ENCODE measurements around the gene BIRC7. TPM values are rescaled to one million over a fixed set of nuclear protein-coding genes. Genes with fewer than 3 reads are reported as not detected.
A peak's percentile ranks its signal among the peaks of the same experiment; 100 is the strongest.

The BIRC7 gene
- polyA plus RNA-seq, 4 donors: 1.4 to 2.2 (median 2.0) TPM

GRCh38 chr20:63261795-63262528 lies 26.3 kb downstream of the BIRC7 start:
- no peak for DNase-seq (ENCODE audit: low read depth in 4 of 4, low spot score in 2 of 4)

GRCh38 chr20:63262836-63263235 lies 27.1 kb downstream of the BIRC7 start:
- DNase-seq (ENCODE audit: low read depth in 4 of 4, low spot score in 2 of 4): no peak

DNA sequence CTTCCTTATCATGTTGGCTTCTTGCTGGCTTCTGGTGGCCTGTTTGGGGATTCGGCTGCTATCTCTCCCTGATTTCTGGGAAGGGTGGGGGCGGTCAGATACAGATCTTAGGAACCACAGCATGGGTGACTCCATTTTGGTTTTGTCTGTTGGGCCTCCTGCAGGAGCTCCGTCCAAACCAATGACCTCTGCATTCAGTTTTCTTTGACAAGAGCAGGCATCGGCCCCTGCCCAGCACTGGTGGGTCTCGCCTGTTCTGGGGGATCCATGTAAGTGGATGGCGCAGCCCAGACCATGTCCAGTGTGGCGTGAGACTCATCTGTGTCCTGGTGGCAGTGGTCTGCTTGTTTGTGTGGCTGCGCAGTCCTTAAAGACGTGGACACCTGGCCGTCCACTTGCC lies 28.3 kb downstream of the BIRC7 start:
- DNase-seq (ENCODE audit: low read depth in 4 of 4, low spot score in 2 of 4): no peak

GRCh38 chr20:63264519-63264918 lies 28.8 kb downstream of the BIRC7 start:
- DNase-seq (ENCODE audit: low read depth in 4 of 4, low spot score in 2 of 4): no peak

DNA sequence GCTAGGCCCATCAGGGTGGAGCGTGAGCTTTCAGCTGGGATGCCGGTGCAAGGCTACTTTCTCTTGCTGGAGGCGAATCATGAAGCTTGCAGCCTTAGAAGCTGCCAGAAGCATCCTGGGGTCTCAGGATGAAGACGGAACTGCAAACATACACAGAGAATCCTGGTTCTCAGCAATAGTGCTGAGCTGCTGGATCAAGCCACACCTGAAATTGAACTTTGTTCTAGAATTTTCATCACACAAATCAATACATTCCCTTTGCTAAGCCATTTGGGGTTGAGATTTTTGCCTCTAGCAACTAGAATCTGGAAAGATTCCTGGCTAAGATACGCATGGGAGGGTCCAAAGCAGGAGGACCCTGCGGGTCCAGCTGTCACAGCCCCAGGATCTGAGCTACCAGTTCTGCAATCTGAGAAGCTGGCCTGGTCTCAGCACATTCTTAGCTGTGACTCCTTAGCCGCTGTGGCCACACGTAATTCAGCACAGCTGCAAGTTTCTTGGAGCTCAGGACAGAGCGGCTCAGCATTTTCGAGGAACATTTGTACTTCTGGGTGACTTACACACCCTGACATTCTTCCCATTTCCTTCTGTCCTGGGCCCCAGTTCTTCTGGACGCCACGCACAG lies 30.3 kb downstream of the BIRC7 start:
- no peak for DNase-seq (ENCODE audit: low read depth in 4 of 4, low spot score in 2 of 4)

DNA sequence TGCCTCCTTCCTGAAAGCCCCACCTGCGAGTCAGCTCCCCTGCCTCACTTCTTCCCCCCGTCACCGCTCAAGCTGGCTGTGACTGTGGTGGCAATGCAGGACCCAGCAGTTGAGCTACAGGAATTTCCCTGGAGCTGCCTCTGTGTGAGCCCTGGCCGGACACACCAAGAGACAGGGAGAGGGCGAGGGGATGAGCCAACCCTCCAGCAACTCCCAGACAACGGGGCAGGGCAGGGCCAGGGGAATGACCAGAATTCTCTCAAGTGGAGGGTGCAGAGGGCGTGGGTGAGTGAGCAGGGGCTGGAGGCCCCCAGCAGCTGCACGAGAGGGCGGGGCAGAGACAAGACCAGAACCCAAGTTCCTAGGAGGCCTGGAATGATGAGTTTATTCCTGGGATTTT lies 32.0 kb downstream of the BIRC7 start:
- DNase-seq (ENCODE audit: low read depth in 4 of 4, low spot score in 2 of 4): no peak

- DNase-seq (ENCODE audit: low read depth in 4 of 4, low spot score in 2 of 4): no peak
Measured at GRCh38 chr20:63268256-63268655, 32.6 kb downstream of the BIRC7 start.

DNA sequence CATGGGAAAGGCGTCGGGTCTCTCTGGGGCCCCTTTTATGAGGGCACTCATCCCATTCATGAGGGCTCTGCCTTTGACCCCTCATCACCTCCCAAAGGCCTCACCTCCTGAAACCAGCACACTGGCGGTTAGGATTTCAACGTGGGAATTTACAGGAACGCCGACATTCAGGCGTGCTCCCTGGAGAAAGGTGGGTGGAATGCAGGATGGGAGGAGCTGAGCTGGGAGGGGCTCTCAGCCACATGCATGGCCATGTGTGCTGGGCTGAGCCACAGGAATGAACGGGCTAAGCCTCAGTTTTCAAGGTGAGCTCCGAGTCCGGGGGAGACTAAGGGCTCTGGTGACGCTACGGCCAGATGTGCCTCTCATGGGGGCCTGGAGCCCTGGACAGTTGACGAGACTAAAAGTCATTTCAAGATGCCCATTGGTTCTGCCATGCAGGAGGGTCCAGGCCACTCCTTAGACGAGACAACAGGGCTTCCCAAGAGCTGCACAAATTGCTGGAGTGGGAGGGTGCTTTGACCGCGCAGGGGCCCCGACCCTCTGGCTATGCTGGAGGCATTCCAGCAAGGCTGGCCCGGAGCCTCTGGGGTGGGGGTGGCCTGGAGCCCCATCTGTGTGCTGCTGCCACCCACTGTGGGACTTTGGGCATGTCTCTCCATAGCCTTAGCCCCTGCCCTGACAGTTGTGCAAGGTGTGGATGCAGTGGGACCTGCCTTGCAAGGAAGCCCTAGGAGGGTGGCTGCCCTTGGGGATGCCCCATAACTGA lies 33.1 kb downstream of the BIRC7 start:
- DNase-seq (ENCODE audit: low read depth in 4 of 4, low spot score in 2 of 4): no peak

DNA sequence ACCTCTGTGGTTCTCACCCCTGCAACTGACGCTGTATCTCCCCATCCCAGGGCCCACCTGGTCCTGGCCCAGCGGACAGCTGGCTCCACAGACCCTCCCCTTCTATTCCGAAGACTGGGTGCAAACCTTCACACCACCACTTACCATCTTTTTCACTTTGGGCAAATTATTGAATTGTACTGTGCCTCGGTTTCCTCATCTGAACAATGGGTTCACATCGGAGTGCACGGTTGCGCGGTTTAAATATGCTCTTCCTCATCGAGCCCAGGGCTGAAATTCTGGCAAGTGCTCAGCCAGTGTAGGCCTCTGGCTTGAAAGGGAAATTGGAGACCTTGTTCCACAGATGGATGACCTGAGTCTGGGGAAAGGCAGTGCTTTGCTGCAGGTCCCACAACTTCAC lies 34.0 kb downstream of the BIRC7 start:
- no peak for DNase-seq (ENCODE audit: low read depth in 4 of 4, low spot score in 2 of 4)

- no peak for DNase-seq (ENCODE audit: low read depth in 4 of 4, low spot score in 2 of 4)
Measured at GRCh38 chr20:63270606-63271325, 35.1 kb downstream of the BIRC7 start.

DNA sequence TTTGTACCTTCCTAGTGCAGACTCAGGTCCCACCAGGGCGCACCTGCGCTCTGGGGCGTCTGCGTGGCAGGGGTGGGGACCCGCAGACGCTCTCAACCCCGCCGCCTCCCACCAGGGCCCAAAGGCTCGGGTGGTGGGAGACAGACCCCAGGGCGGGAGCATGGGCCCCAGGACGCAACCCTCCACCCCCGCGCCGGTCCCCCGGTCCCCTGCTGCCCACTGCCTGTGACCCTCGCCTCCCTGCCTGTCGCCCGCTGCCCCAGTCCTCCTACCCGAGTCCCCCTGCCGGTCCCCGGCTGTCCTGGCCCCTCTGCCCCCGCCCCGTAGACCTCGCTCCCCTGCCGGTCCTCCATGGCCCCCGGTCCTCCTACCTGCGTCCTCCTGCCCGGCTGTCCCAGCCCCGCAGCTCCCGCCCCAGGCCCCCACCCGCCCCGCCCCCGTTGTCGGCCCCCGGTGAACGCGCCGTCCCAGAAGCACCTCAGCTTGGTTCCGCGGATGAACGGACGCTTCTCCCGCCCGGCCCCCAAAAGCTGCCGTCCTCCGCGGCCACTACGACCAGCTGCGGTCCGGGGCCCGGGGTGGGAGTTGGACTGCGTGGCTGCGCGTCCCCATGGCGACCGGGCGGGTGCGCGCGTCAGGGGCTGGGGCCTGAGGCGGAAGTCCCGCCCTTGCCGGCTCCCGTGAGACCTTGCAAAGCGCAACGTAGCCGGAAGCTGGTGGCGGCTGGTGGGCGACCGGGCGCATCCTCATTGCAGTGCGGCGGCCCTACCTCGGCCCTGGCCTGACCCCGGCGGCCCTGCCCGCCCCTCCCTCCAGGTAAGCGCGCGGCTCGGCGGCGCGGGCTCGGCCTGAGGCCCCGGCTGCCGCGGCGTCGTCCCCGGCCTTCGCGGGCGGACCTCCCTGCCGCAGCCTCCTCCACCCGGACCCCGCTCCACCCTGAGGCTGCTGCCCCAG lies 36.7 kb downstream of the BIRC7 start, which contains the start of gene ARFGAP1:
Gene ARFGAP1, plus strand, starts transcription at position 709 of the 954 bp plus-strand sequence. CDS start 2,768 bp downstream, outside the sequence.
- DNase-seq (ENCODE audit: low read depth in 4 of 4, low spot score in 2 of 4): peak; percentile 56 to 86 (median 81)

DNA sequence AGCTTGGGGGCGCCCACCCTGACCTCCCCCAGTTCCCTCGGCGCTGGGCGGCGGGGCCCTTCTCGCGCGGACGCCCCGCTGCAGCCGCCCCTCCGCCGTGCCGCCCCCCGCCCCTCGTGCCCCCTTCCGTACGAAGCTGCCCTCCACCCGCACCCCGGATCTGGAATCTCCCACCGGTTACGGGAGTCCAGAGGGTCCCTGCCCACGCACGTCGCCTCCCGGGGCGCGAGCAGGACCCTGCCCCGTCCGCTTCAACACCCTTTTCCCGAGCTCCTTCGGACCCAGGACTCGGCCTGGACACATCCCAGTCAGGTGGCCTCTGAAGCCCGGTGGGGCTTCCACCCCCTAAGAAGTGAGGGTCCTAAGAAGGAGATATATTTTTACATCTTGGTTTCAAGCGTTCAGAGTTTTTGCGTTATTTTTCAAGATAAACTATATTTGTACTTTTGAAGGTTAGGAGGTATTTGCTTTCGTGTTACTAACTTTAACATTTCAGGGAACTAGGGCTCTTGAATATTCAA lies 37.4 kb downstream of the BIRC7 start:
- DNase-seq (ENCODE audit: low read depth in 4 of 4, low spot score in 2 of 4): no peak

- no peak for DNase-seq (ENCODE audit: low read depth in 4 of 4, low spot score in 2 of 4)
Measured at GRCh38 chr20:63273635-63274380, 38.1 kb downstream of the BIRC7 start.

DNA sequence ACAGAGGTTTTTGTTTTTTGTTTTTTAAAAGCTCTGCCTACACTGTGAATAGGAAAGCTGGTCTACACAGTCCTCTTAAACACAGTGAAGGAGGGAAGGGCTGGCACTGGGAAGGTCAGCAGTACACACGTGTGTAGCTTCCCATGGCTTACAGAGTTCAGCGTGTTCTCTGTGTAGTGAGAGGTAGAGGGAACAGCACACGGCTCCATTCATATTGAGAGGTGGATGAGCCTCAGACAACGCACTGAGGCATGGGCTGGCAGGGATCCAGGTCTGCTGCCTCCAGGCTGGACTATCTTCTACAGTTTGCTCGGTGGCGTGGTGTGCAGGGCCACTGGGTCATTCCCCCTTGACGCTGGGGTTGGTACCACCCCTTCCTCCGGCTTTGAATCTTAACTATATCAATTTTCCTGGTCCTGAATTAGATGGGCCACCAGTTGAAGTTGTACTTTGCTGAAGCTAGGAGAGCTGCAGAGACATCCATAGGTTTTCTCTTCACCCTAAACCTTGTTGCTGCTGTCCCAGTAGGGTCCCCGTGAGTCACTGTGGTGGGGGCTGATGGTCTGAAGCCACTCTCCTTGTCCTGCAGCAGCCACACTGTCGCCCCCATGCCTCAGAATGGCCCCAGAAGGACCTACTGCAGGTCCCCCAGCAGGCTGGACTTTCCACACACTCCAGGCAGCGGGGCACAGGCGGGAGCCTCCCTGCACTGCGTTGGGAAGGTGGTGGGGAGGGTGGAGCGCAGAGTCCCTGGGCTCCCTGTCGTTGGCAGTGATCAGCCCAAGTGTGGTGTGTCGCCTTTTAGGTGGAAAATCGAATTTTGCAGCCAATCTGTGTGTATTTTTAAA lies 38.9 kb downstream of the BIRC7 start:
- no peak for DNase-seq (ENCODE audit: low read depth in 4 of 4, low spot score in 2 of 4)

- no peak for DNase-seq (ENCODE audit: low read depth in 4 of 4, low spot score in 2 of 4)
Measured at GRCh38 chr20:63275825-63276224, 40.1 kb downstream of the BIRC7 start.

- no peak for DNase-seq (ENCODE audit: low read depth in 4 of 4, low spot score in 2 of 4)
Measured at GRCh38 chr20:63276956-63277355, 41.3 kb downstream of the BIRC7 start.

DNA sequence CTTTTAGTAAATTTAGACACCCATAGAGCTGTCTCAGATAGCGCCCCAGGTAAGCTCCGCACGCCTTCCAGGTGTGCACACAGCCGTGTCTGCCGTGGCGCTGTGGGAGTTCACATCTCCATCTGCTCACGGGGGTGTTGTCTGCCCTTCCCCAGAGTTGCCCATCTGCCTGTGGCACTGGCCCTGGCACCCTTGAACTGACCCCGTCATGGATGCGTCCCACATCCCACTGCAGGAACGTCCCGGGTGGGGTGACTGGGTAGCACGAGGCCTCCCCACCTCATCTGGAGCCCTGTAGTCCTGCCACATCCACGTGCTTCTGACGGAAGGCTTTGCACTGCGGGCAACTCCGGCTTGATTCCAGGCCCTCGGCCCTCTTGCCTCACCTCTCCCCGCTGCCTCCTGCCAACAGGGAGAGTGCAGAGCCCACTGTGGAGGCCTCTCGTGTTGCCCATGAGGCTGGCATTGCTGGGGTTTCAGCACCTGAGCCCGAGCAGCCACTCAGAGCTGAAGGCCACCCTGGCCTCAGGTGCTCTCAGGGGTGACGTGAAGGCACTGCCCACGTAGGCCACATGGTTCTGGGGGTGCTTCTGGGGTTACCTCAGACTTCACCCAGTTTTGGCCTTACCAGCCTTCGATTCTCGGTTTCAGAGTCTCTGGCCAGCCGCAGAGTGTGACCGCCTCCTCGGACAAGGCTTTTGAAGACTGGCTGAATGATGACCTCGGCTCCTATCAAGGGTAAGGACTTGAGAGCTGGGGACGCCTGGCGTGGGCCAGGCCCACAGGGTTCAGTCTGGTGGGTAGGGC lies 42.0 kb downstream of the BIRC7 start:
- DNase-seq (ENCODE audit: low read depth in 4 of 4, low spot score in 2 of 4): no peak
